Measurements from ENCODE around the gene IKZF3. TPM values are rescaled to one million over a fixed set of nuclear protein-coding genes. Genes with fewer than 3 reads are reported as not detected.

Gene IKZF3
- total RNA-seq, 4 donors from 2014 or later = 0.89 to 1.8 (median 0.97) TPM

DNA sequence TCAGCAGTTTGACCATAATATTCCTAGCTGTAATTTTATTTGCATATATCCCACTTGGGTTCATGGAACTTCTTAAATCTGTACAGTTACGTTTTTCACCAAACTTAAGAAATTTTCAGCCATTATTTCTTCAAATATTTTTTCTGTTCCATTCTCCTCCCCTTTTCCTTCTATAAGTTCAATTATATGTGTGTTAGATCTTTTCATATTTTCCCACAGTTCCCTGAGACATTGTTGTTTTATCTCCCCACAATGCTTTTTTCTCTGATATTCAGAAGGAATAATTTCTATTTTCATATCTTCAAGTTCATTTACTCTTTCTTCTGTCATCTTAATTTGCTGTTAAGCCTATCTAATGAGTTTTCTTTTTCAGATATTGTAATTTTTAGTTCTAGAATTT, 26.1 kb downstream of the IKZF3 start:
- TF ChIP-seq, protein P1, sequence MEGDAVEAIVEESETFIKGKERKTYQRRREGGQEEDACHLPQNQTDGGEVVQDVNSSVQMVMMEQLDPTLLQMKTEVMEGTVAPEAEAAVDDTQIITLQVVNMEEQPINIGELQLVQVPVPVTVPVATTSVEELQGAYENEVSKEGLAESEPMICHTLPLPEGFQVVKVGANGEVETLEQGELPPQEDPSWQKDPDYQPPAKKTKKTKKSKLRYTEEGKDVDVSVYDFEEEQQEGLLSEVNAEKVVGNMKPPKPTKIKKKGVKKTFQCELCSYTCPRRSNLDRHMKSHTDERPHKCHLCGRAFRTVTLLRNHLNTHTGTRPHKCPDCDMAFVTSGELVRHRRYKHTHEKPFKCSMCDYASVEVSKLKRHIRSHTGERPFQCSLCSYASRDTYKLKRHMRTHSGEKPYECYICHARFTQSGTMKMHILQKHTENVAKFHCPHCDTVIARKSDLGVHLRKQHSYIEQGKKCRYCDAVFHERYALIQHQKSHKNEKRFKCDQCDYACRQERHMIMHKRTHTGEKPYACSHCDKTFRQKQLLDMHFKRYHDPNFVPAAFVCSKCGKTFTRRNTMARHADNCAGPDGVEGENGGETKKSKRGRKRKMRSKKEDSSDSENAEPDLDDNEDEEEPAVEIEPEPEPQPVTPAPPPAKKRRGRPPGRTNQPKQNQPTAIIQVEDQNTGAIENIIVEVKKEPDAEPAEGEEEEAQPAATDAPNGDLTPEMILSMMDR (IDR thresholded peaks at IDR 0.05) = no peak
- TF ChIP-seq POLR2A (IDR thresholded peaks at IDR 0.05) = no peak
- no peak for DNase-seq (ENCODE audit: low spot score in 2 of 2)
- 72 to 82% methylated on average over 1 of the region's 1 CpG for WGBS, 2 donors
- intact Hi-C loops (cut with DNase I; ENCODE audit: low total_unique reads) = no loop called here
- no peak overlapping the region for H3K4me3 ChIP-seq (ENCODE audit: low read depth, poor library complexity, severe bottlenecking)

DNA sequence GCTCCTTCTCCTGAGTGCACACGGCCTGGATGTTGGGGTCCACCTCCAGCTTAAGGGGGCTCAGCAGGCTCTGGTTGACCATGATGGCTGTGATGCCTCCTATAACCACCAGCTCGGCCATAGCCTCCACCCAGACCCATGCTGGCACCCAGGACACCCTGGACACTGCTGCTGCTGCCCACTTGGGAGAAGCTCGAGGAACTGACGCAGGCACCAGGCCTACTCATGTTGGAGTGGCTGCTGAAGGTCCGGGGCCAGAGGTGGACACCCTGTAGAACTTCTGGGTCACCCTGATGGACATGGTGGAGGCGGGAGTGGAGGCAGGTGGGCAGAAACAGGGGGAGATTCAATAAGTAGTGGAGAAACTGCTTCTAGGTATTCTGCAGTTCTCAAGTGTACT, 28.0 kb downstream of the IKZF3 start:
- H3K4me3 ChIP-seq (ENCODE audit: low read depth, poor library complexity, severe bottlenecking) = no peak overlapping the region
- WGBS, 2 donors = 83 to 85% methylated on average over 6 of the region's 6 CpGs
- no peak for DNase-seq (ENCODE audit: low spot score in 2 of 2)
- intact Hi-C loops (cut with DNase I; ENCODE audit: low total_unique reads) = no loop called here
- no peak for TF ChIP-seq POLR2A (IDR thresholded peaks at IDR 0.05)
- TF ChIP-seq, protein P1 (IDR thresholded peaks at IDR 0.05) = no peak

DNA sequence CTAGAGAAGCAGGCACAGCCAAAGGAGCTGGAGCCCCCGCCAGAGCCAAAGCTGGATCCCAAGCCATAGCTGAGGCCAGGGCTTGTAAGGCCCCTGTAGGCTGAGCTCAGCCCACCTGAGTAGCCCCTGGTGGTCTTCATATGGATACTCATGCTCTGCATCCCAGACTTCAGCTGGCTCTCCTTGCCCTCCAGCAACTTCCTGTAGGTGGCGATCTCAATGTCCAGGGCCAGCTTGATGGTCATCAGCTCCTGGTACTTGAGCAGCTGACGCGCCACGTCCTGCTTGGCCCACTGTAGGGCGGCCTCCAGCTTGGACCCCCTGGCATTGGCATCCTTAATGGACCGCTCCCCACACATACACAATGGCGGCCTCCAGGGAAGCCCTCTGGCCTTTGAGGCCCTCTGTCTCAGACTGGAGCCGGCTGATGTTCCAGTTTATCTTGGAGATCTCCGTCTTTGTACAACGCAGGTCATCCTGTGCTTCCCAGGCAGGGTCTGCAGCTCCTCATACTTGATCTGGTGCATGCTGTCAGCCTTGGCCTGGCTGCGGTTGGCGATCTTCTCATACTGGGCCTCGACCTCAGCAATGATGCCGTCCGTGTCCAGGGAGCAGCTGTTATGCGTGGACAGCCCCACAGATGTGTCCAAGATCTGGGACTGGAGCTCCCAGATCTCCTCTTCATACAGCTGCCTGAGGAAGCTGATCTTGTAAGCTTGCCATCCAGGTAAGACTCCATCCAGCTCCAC, 28.9 kb downstream of the IKZF3 start:
- intact Hi-C loops (cut with DNase I; ENCODE audit: low total_unique reads) = no loop called here
- no peak for TF ChIP-seq POLR2A (IDR thresholded peaks at IDR 0.05)
- TF ChIP-seq, protein P1 (IDR thresholded peaks at IDR 0.05) = no peak
- DNase-seq (ENCODE audit: low spot score in 2 of 2) = no peak
- H3K4me3 ChIP-seq (ENCODE audit: low read depth, poor library complexity, severe bottlenecking) = no peak overlapping the region
- 91 to 96% methylated on average over 15 to 17 of the region's 17 CpGs for WGBS, 2 donors

DNA sequence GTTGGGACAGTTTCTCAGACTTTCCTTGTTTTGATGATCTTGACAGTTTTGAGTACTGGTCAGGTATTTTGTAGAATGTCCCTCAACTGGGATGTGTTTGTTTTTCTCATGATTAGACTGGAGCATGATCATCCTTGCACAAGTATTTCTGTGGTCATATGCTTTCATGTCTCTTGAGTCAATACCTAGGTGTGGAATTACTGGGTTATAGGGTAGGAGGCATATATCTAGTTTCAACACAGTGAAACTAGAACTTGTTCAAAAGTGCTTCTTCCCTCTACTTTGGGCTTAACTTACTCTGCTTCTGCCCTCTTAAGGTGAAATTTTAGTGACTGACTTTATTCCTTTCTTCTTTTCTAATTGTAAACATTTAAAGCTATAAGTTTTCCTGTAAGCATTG, 30.1 kb downstream of the IKZF3 start:
- DNase-seq (ENCODE audit: low spot score in 2 of 2) = no peak
- intact Hi-C loops (cut with DNase I; ENCODE audit: low total_unique reads) = no loop called here
- TF ChIP-seq, protein P1 (IDR thresholded peaks at IDR 0.05) = no peak
- no peak for TF ChIP-seq POLR2A (IDR thresholded peaks at IDR 0.05)
- H3K4me3 ChIP-seq (ENCODE audit: low read depth, poor library complexity, severe bottlenecking) = no peak overlapping the region

DNA sequence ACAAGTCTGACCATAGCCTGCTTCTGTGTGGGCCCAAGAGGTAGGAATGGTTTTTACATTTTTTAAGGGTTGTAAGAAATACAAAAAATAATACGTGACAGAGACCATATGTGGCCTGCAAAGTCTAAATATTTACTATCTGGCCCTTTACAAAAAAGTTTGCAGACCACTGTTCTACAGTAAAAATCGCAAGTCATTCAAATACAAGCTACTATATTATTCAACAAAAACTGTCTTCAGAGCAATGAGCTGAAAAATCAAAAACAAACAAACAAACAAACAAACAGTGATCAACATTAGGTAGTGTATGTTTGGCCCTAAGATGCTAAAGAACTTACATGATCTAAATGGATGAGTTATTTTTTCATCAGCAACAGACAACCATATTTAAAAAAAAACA, 32.5 kb downstream of the IKZF3 start:
- DNase-seq (ENCODE audit: low spot score in 2 of 2) = no peak
- intact Hi-C loops (cut with DNase I; ENCODE audit: low total_unique reads) = no loop called here
- WGBS, 2 donors = 86 to 89% methylated on average over 2 of the region's 2 CpGs
- no peak overlapping the region for H3K4me3 ChIP-seq (ENCODE audit: low read depth, poor library complexity, severe bottlenecking)
- TF ChIP-seq, protein P1 (IDR thresholded peaks at IDR 0.05) = no peak
- TF ChIP-seq POLR2A (IDR thresholded peaks at IDR 0.05) = no peak

DNA sequence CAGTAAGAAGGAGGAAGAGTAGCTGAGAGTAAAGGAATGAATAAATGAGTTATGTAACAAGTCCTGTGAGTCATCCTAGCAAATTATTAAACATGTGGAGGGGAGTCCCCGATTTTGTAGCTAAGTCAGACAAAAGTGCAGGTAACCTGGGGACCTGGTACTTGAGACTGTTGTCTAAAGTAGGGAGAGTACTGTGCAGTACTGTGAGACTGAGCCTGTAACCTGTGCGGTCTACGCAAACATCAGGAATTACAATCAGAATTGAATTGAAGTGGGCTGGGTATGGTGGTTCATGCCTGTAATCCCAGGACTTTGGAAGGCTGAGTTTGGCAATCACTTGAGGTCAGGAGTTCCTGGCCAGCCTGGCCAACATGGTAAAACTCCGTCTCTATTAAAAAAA, 35.7 kb downstream of the IKZF3 start:
- H3K4me3 ChIP-seq (ENCODE audit: low read depth, poor library complexity, severe bottlenecking) = no peak overlapping the region
- 62 to 76% methylated on average over 4 of the region's 4 CpGs for WGBS, 2 donors
- TF ChIP-seq, protein P1 (IDR thresholded peaks at IDR 0.05) = no peak
- no peak for TF ChIP-seq POLR2A (IDR thresholded peaks at IDR 0.05)
- DNase-seq (ENCODE audit: low spot score in 2 of 2) = no peak
- intact Hi-C loops (cut with DNase I; ENCODE audit: low total_unique reads) = no loop called here
